Panc1 (cell line): ENCODE results near the gene CTNNBIP1. TPM values are rescaled to one million over a fixed set of nuclear protein-coding genes. Genes with fewer than 3 reads are reported as not detected.

Experiments used
- ATAC-seq: fragments of 200-7000 bp; cut with Tn5 transposase; 2 replicates; pipeline ENCODE4 v1.9.1; 2020; ENCODE audit warnings: mild to moderate bottlenecking, moderate library complexity
- BruUV-seq: library from RNA; stranded (reverse); fragments of 400-500 nt; replicated peaks from 2 replicates; lab custom pipeline; 2021; lab: Mats Ljungman, UMichigan
- CTCF ChIA-PET: fragments of 300-600 bp; sonication (Branson Sonifier 250); formaldehyde crosslinking; loops from one replicate; lab custom pipeline; 2022; ENCODE audit warnings: antibody characterized with exemption; lab: Charles Lee
- POLR2A ChIA-PET: fragments of 300-600 bp; sonication (Branson Sonifier 250); formaldehyde crosslinking; loops from one replicate; lab custom pipeline; 2022; ENCODE audit warnings: antibody characterized with exemption; lab: Charles Lee
- DNase-seq: peaks from one replicate; pipeline ENCODE4 v3.0.0-alpha.2; 2010; ENCODE audit warnings: low read depth, low spot score
- H3K27ac ChIP-seq: 2 replicates; pipeline ENCODE4 v1.5.1; 2011; ENCODE audit warnings: mild to moderate bottlenecking, low read length, inconsistent platforms
- H3K27me3 ChIP-seq: fragments of 200-500 bp; sonication (Bioruptor generic); 2 replicates; pipeline ENCODE4 v1.6.0; 2014; ENCODE audit warnings: low read length, inconsistent platforms; ENCODE audit not compliant: control insufficient read depth, insufficient read depth
- H3K36me3 ChIP-seq: fragments of 200-500 bp; sonication (Bioruptor generic); 2 replicates; pipeline ENCODE4 v1.5.1; 2014; ENCODE audit warnings: inconsistent platforms, mild to moderate bottlenecking, low read length, moderate library complexity; ENCODE audit not compliant: control insufficient read depth, insufficient read depth
- H3K4me1 ChIP-seq: 2 replicates; pipeline ENCODE4 v1.5.1; 2011; ENCODE audit warnings: inconsistent platforms, mild to moderate bottlenecking, low read length, moderate library complexity; ENCODE audit not compliant: control insufficient read depth, insufficient read depth
- H3K4me3 ChIP-seq, 2 experiments: 2 replicates each; pipeline ENCODE4 v1.5.1; 2011 to 2012; ENCODE audit warnings: low read depth in 2 of 2, low read length in 2 of 2, mild to moderate bottlenecking in 2 of 2, inconsistent platforms in 1 of 2, moderate library complexity in 1 of 2
- H3K9me3 ChIP-seq: fragments of 200-500 bp; sonication (Bioruptor generic); 2 replicates; pipeline ENCODE4 v1.5.1; 2014; ENCODE audit warnings: low read depth, mild to moderate bottlenecking, inconsistent platforms, low read length, moderate library complexity; ENCODE audit not compliant: control insufficient read depth, insufficient read depth
- CTCF ChIP-seq: fragments of 450-650 bp; IDR thresholded peaks from 2 replicates; pipeline ENCODE4 v1.5.1; 2017; ENCODE audit warnings: mild to moderate bottlenecking
- POLR2AphosphoS5 ChIP-seq: IDR thresholded peaks from 2 replicates; pipeline ENCODE4 v1.6.1; 2012; ENCODE audit warnings: mild to moderate bottlenecking, low read depth, low read length, moderate library complexity
- REST ChIP-seq, 2 experiments: IDR thresholded peaks; 2 replicates each; pipeline ENCODE4 v1.6.1; 2011 to 2012; ENCODE audit warnings: low read depth in 2 of 2, control low read depth in 1 of 2, low read length in 1 of 2, mild to moderate bottlenecking in 1 of 2, moderate library complexity in 1 of 2; ENCODE audit not compliant: insufficient read depth in 1 of 2
- SIN3A ChIP-seq: IDR thresholded peaks from 2 replicates; pipeline ENCODE4 v1.6.1; 2012; ENCODE audit warnings: low read depth, mild to moderate bottlenecking, low read length, moderate library complexity, borderline replicate concordance; ENCODE audit not compliant: insufficient read depth
- TCF7L2 ChIP-seq: IDR thresholded peaks from 2 replicates; pipeline ENCODE4 v1.6.1; 2011; ENCODE audit warnings: mild to moderate bottlenecking, low read depth, low read length, inconsistent platforms
- in situ Hi-C: cut with HindIII; loops from 2 replicates; pipeline ENCODE4 v1.10.0; 2016; ENCODE audit warnings: low sequenced_read_pairs, low pct_unique_long_range_greater_than_20kb
- intact Hi-C: fragments of 100-400 bp; cut with micrococcal nuclease; formaldehyde crosslinking; loops from one replicate; pipeline ENCODE4 v1.10.0; 2022; ENCODE audit not compliant: unreplicated experiment
- total RNA-seq: library from RNA; stranded (reverse); gene quantifications from one replicate; pipeline ENCODE4 v1.2.1, GENCODE V29; 2021; ENCODE audit not compliant: unreplicated experiment

Gene CTNNBIP1
- total RNA-seq, 1 experiment from 2014 or later = 36.9 TPM

- intact Hi-C loops = no loop called here
- POLR2A ChIA-PET = no interaction called here
- no peak for DNase-seq
Measured at GRCh38 chr1:9882296-9882944, 27.6 kb downstream of the CTNNBIP1 start.

GRCh38 chr1:9881838-9882249, 28.2 kb downstream of the CTNNBIP1 start:
- intact Hi-C loops (no loop called here), in situ Hi-C loops (no loop called here)
- Histone ChIP-seq H3K9me3 (no peaks in the 10 kb centered on the region), H3K4me1 (no peaks in the 10 kb centered on the region; the same call in 1 of the 2 replicates), H3K36me3 (no peaks in the 10 kb centered on the region), H3K27me3 (no peaks in the 10 kb centered on the region), H3K27ac (no peak overlapping the region), H3K4me3 (no peak overlapping the region)
- no peak for DNase-seq
- POLR2A ChIA-PET = no interaction called here
- TF ChIP-seq POLR2AphosphoS5 (no peak), CTCF (no peak), REST (IDR thresholded peaks at IDR 0.05; ENCODE audit: insufficient read depth in 1 of 2, low read depth in 2 of 2, low read length in 1 of 2) (no peak), TCF7L2 (no peak), SIN3A (no peak)
- ATAC-seq = peak; percentile 29
- CTCF ChIA-PET = no interaction called here
- BruUV-seq = no TSS peak

More at GRCh38 chr1:9882296-9882944, 27.6 kb downstream of the CTNNBIP1 start:
- Histone ChIP-seq H3K9me3 (no peaks in the 10 kb centered on the region), H3K27me3 (no peaks in the 10 kb centered on the region), H3K36me3 (no peaks in the 10 kb centered on the region), H3K27ac (no peak overlapping the region; the same call in 1 of the 2 replicates), H3K4me3 (no peak overlapping the region), H3K4me1 (no peaks in the 10 kb centered on the region; the same call in 1 of the 2 replicates)
- no peak for ATAC-seq
- in situ Hi-C loops = no loop called here
- CTCF ChIA-PET = no interaction called here
- TF ChIP-seq CTCF (no peak), TCF7L2 (no peak), SIN3A (no peak), POLR2AphosphoS5 (no peak), REST (IDR thresholded peaks at IDR 0.05; ENCODE audit: insufficient read depth in 1 of 2, low read depth in 2 of 2, low read length in 1 of 2) (no peak)
- BruUV-seq = no TSS peak
